HG03097 (cell line): ENCODE data around the gene GAD2.
"Not testable (repeated sequence)": the region's sequence is repeated elsewhere in the genome, so short reads cannot be mapped to it uniquely, and the experiment has no call there.

Experiments
- ATAC-seq: cut with Tn5 transposase; IDR thresholded peaks from one replicate; pipeline ENCODE4 v1.9.1; 2021; ENCODE audit not compliant: unreplicated experiment, low FRiP score

Gene GAD2

GRCh38 chr10:26311383-26311940 lies 94.9 kb downstream of the GAD2 start:
- ATAC-seq: no peak

GRCh38 chr10:26314265-26315013 lies 97.9 kb downstream of the GAD2 start:
- no peak for ATAC-seq

GRCh38 chr10:26318672-26319071 lies 102.1 kb downstream of the GAD2 start:
- no peak for ATAC-seq

- no peak for ATAC-seq
Observed at GRCh38 chr10:26323219-26323618, 106.6 kb downstream of the GAD2 start.

- ATAC-seq: no peak
Observed at GRCh38 chr10:26326851-26327250, 110.3 kb downstream of the GAD2 start.

- no peak for ATAC-seq
Observed at GRCh38 chr10:26327811-26328210, 111.2 kb downstream of the GAD2 start.

GRCh38 chr10:26331371-26331770 lies 114.8 kb downstream of the GAD2 start:
- ATAC-seq: no peak

GRCh38 chr10:26334232-26334931 lies 117.8 kb downstream of the GAD2 start:
- ATAC-seq: no peak

- peak; percentile 76 for ATAC-seq
Observed at GRCh38 chr10:26334932-26335573, 118.5 kb downstream of the GAD2 start.

GRCh38 chr10:26335574-26336093 lies 119.1 kb downstream of the GAD2 start:
- ATAC-seq: peak; percentile 39

GRCh38 chr10:26336979-26337378 lies 120.4 kb downstream of the GAD2 start:
- ATAC-seq: no peak

GRCh38 chr10:26341701-26342100 lies 125.1 kb downstream of the GAD2 start:
- no peak for ATAC-seq

GRCh38 chr10:26348821-26349417 lies 132.3 kb downstream of the GAD2 start:
- not testable (repeated sequence) for ATAC-seq
